HEK293 (cell line): ENCODE results near the gene TSTD2.

Source experiments
- CTCF ChIA-PET: fragments of 350-600 bp; formaldehyde crosslinking; extraction: SDS; loops from one replicate; lab custom pipeline; 2021; ENCODE audit warnings: antibody characterized with exemption; lab: Yijun Ruan, JAX
- POLR2A ChIA-PET: fragments of 300-600 bp; formaldehyde crosslinking; extraction: SDS; loops from one replicate; lab custom pipeline; 2020; ENCODE audit warnings: antibody characterized with exemption, inconsistent platforms; lab: Yijun Ruan, JAX
- H3K27ac ChIP-seq: fragments of 200-500 bp; sonication (Bioruptor generic); 2 replicates; pipeline ENCODE4 v1.5.1; 2014; ENCODE audit warnings: low read depth, low read length, control low read depth, inconsistent platforms; ENCODE audit errors: extremely low read depth
- H3K36me3 ChIP-seq, 2 experiments: fragments of 200-500 bp in 1 of 2; sonication (Bioruptor generic) in 1 of 2; 1 replicate in 1 of 2; 2 replicates in 1 of 2; pipeline ENCODE4 v1.5.1; 2014 to 2017; ENCODE audit warnings: inconsistent platforms in 2 of 2, low read length in 2 of 2; ENCODE audit not compliant: control insufficient read depth in 2 of 2, insufficient read depth in 1 of 2
- H3K4me1 ChIP-seq: fragments of 200-500 bp; sonication (Bioruptor generic); 2 replicates; pipeline ENCODE4 v1.5.1; 2014; ENCODE audit warnings: mild to moderate bottlenecking, low read length, inconsistent platforms; ENCODE audit not compliant: control insufficient read depth, insufficient read depth
- H3K4me3 ChIP-seq: 2 replicates; pipeline ENCODE4 v1.5.1; 2011; ENCODE audit warnings: low read depth, mild to moderate bottlenecking, control low read depth, low read length, moderate library complexity
- H3K9me3 ChIP-seq: fragments of 200-500 bp; sonication (Bioruptor generic); 2 replicates; pipeline ENCODE4 v1.5.1; 2014; ENCODE audit warnings: low read depth, low read length, inconsistent platforms; ENCODE audit not compliant: control insufficient read depth, insufficient read depth
- GLI4 ChIP-seq: fragments of 450-650 bp; formaldehyde crosslinking; IDR thresholded peaks from 2 replicates; pipeline ENCODE4 v1.5.1; 2016; ENCODE audit warnings: missing biosample characterization, missing genetic modification characterization
- MYNN ChIP-seq: fragments of 450-650 bp; formaldehyde crosslinking; IDR thresholded peaks from 2 replicates; pipeline ENCODE4 v1.5.1; 2016; ENCODE audit warnings: missing biosample characterization, missing genetic modification characterization, borderline replicate concordance
- SALL2 ChIP-seq: fragments of 450-650 bp; formaldehyde crosslinking; IDR thresholded peaks from 2 replicates; pipeline ENCODE4 v1.5.0; 2017; ENCODE audit warnings: missing biosample characterization, mild to moderate bottlenecking, missing genetic modification characterization, borderline replicate concordance
- WT1 ChIP-seq: fragments of 450-650 bp; formaldehyde crosslinking; IDR thresholded peaks from 2 replicates; pipeline ENCODE4 v1.5.1; 2016; ENCODE audit warnings: missing biosample characterization, missing genetic modification characterization
- ZBTB1 ChIP-seq: fragments of 450-650 bp; formaldehyde crosslinking; IDR thresholded peaks from 2 replicates; pipeline ENCODE4 v1.5.1; 2016; ENCODE audit warnings: missing biosample characterization, missing genetic modification characterization
- ZBTB11 ChIP-seq: fragments of 450-650 bp; formaldehyde crosslinking; conservative IDR thresholded peaks from 2 replicates; pipeline ENCODE4 v1.5.1; 2016; ENCODE audit warnings: low read depth, missing biosample characterization, missing genetic modification characterization
- ZFHX2 ChIP-seq: fragments of 450-650 bp; formaldehyde crosslinking; conservative IDR thresholded peaks from 2 replicates; pipeline ENCODE4 v1.5.1; 2016; ENCODE audit warnings: missing biosample characterization, missing genetic modification characterization
- ZIC2 ChIP-seq: fragments of 450-650 bp; formaldehyde crosslinking; IDR thresholded peaks from 2 replicates; pipeline ENCODE4 v1.5.1; 2016; ENCODE audit warnings: missing biosample characterization, missing genetic modification characterization
- ZNF121 ChIP-seq: fragments of 450-650 bp; formaldehyde crosslinking; IDR thresholded peaks from 2 replicates; pipeline ENCODE4 v1.5.1; 2016; ENCODE audit warnings: missing biosample characterization, missing genetic modification characterization
- ZNF18 ChIP-seq: fragments of 450-650 bp; formaldehyde crosslinking; IDR thresholded peaks from 2 replicates; pipeline ENCODE4 v1.5.1; 2016; ENCODE audit warnings: missing biosample characterization, missing genetic modification characterization
- ZNF26 ChIP-seq: fragments of 450-650 bp; formaldehyde crosslinking; IDR thresholded peaks from 2 replicates; pipeline ENCODE4 v1.5.1; 2016; ENCODE audit warnings: missing biosample characterization, missing genetic modification characterization
- ZNF302 ChIP-seq: fragments of 450-650 bp; formaldehyde crosslinking; IDR thresholded peaks from 2 replicates; pipeline ENCODE4 v1.5.1; 2016; ENCODE audit warnings: missing biosample characterization, missing genetic modification characterization, low read depth
- ZNF335 ChIP-seq: fragments of 450-650 bp; formaldehyde crosslinking; conservative IDR thresholded peaks from 2 replicates; pipeline ENCODE4 v1.5.1; 2016; ENCODE audit warnings: missing biosample characterization, missing genetic modification characterization
- ZNF354C ChIP-seq: fragments of 450-650 bp; formaldehyde crosslinking; IDR thresholded peaks from 2 replicates; pipeline ENCODE4 v1.5.1; 2016; ENCODE audit warnings: missing biosample characterization, missing genetic modification characterization, low read depth, borderline replicate concordance
- ZNF473 ChIP-seq: fragments of 450-650 bp; formaldehyde crosslinking; IDR thresholded peaks from 2 replicates; pipeline ENCODE4 v1.5.1; 2017; ENCODE audit warnings: missing biosample characterization, missing genetic modification characterization
- ZNF514 ChIP-seq: fragments of 450-650 bp; formaldehyde crosslinking; IDR thresholded peaks from 2 replicates; pipeline ENCODE4 v1.5.1; 2016; ENCODE audit warnings: missing biosample characterization, missing genetic modification characterization
- ZNF558 ChIP-seq: fragments of 450-650 bp; formaldehyde crosslinking; IDR thresholded peaks from 2 replicates; pipeline ENCODE4 v1.5.1; 2016; ENCODE audit warnings: missing biosample characterization, missing genetic modification characterization
- ZNF701 ChIP-seq: fragments of 450-650 bp; formaldehyde crosslinking; IDR thresholded peaks from 2 replicates; pipeline ENCODE4 v1.5.1; 2016; ENCODE audit warnings: missing biosample characterization, missing genetic modification characterization
- ZSCAN4 ChIP-seq: fragments of 450-650 bp; formaldehyde crosslinking; IDR thresholded peaks from 2 replicates; pipeline ENCODE4 v1.5.1; 2017; ENCODE audit warnings: missing biosample characterization, missing genetic modification characterization
- ZSCAN5A ChIP-seq: fragments of 450-650 bp; formaldehyde crosslinking; IDR thresholded peaks from 2 replicates; pipeline ENCODE4 v1.5.1; 2016; ENCODE audit warnings: missing biosample characterization, missing genetic modification characterization

The TSTD2 gene

GRCh38 chr9:97640325-97640724 is 7.2 kb upstream of the TSTD2 start:
- peaks cover 7 to 42% of the 10 kb centered on the region in 2 experiments; a peak in 2 of 3 replicates for H3K36me3 ChIP-seq
- POLR2A ChIA-PET = no interaction called here
- CTCF ChIA-PET = interaction anchor here (0.6 to 1.9 kb wide), 4 partner anchors 12 to 171 kb away, joined by 5 to 11 read pairs (median 6); no protein-coding TSS in a partner anchor

GRCh38 chr9:97638666-97639065 is 5.5 kb upstream of the TSTD2 start:
- CTCF ChIA-PET = interaction anchor here (0.6 to 1.9 kb wide), 5 partner anchors 11 to 285 kb away, joined by 3 to 11 read pairs (median 4); no protein-coding TSS in a partner anchor
- H3K27ac ChIP-seq = no peak overlapping the region
- peaks cover 4 to 27% of the 10 kb centered on the region in 2 experiments; a peak in 1 of 3 replicates for H3K36me3 ChIP-seq
- no peaks in the 10 kb centered on the region for H3K9me3 ChIP-seq
- TF ChIP-seq ZSCAN4 (tag by site-specific recombination) = no peak
- TF ChIP-seq ZNF121 = no peak
- TF ChIP-seq ZNF335 (tag by site-specific recombination) = no peak
- TF ChIP-seq ZNF473 (tag by site-specific recombination) = no peak
- H3K4me1 ChIP-seq = no peaks in the 10 kb centered on the region; the same call in 1 of the 2 replicates
- POLR2A ChIA-PET = no interaction called here
- no peak overlapping the region for H3K4me3 ChIP-seq

More at GRCh38 chr9:97640325-97640724, 7.2 kb upstream of the TSTD2 start:
- H3K9me3 ChIP-seq = no peaks in the 10 kb centered on the region
- H3K27ac ChIP-seq = no peak overlapping the region
- no peak overlapping the region for H3K4me3 ChIP-seq
- no peaks in the 10 kb centered on the region; the same call in 1 of the 2 replicates for H3K4me1 ChIP-seq
- TF ChIP-seq ZIC2 (tag by site-specific recombination) (peak; percentile 14; the same call in 1 of the 2 replicates), ZNF18 (no peak)

- Histone ChIP-seq H3K9me3 (no peaks in the 10 kb centered on the region), H3K4me3 (no peak overlapping the region), H3K4me1 (no peaks in the 10 kb centered on the region; the same call in 1 of the 2 replicates), H3K36me3 (peaks cover 0 to 11% of the 10 kb centered on the region in 2 experiments; a peak in 1 of 3 replicates), H3K27ac (no peak overlapping the region)
- TF ChIP-seq ZBTB1 (no peak), ZNF701 (tag by site-specific recombination) (no peak), GLI4 (tag by site-specific recombination) (no peak), ZFHX2 (tag by site-specific recombination) (no peak), ZNF354C (tag by site-specific recombination) (no peak), MYNN (no peak), ZSCAN5A (tag by site-specific recombination) (no peak), ZNF514 (tag by site-specific recombination) (no peak), ZBTB11 (tag by site-specific recombination) (no peak), ZNF558 (no peak), WT1 (no peak), ZNF26 (tag by site-specific recombination) (no peak), SALL2 (tag by site-specific recombination) (no peak), ZNF302 (tag by site-specific recombination) (no peak)
- TF ChIP-seq, all 188 proteins: peak for 0
- ChIA-PET CTCF (interaction anchor here (0.6 to 1.2 kb wide), 4 partner anchors 21 to 413 kb away, joined by 3 to 5 read pairs (median 3); partner anchors contain the start of gene TRMO), POLR2A (no interaction called here)
Measured at GRCh38 chr9:97636903-97637302, 3.7 kb upstream of the TSTD2 start.
